Stromal cell of bone marrow (primary cell): ENCODE measurements around the gene HEBP1.
"Not testable (repeated sequence)": the region's sequence is repeated elsewhere in the genome, so short reads cannot be mapped to it uniquely, and the experiment has no call there.

Source experiments
- DNase-seq: peaks from one replicate; pipeline ENCODE4 v3.0.0-alpha.2; 2012; ENCODE audit warnings: low read depth

The HEBP1 gene

GRCh38 chr12:12999959-13000615 lies at the start of gene HEBP1:
Gene HEBP1 (minus strand): TSS chr12:13000265. CDS start chr12:13000114, 151 bp downstream.
- DNase-seq = peak; percentile 76

- DNase-seq = peak; percentile 24
These were observed 49.8 kb upstream of the HEBP1 start for GRCh38 chr12:13049816-13050215.

GRCh38 chr12:13046964-13047363 lies 46.9 kb upstream of the HEBP1 start:
- no peak for DNase-seq

- DNase-seq = no peak
These were observed 45.8 kb upstream of the HEBP1 start for GRCh38 chr12:13045816-13046215.

- no peak for DNase-seq
These were observed 44.8 kb upstream of the HEBP1 start for GRCh38 chr12:13044906-13045299.

- DNase-seq = peak; percentile 40
These were observed 44.2 kb upstream of the HEBP1 start, which contains the start of gene FAM234B for GRCh38 chr12:13044002-13044905. Gene FAM234B (plus strand): TSS chr12:13044381. CDS start chr12:13044404, 23 bp downstream.

- DNase-seq = no peak
These were observed 42.7 kb upstream of the HEBP1 start for GRCh38 chr12:13042666-13043230.

GRCh38 chr12:13041224-13041623 lies 41.2 kb upstream of the HEBP1 start:
- no peak for DNase-seq

- DNase-seq = no peak
These were observed 39.4 kb upstream of the HEBP1 start for GRCh38 chr12:13039328-13039956.

GRCh38 chr12:13038491-13039161 lies 38.6 kb upstream of the HEBP1 start:
- peak; percentile 87 for DNase-seq

GRCh38 chr12:13036881-13037280 lies 36.8 kb upstream of the HEBP1 start:
- DNase-seq = no peak

- DNase-seq = not testable (repeated sequence)
These were observed 35.3 kb upstream of the HEBP1 start for GRCh38 chr12:13035335-13035734.

GRCh38 chr12:13033476-13033875 lies 33.4 kb upstream of the HEBP1 start:
- DNase-seq = peak; percentile 64

- no peak for DNase-seq
These were observed 32.1 kb upstream of the HEBP1 start for GRCh38 chr12:13032164-13032563.

GRCh38 chr12:13030541-13031291 lies 30.7 kb upstream of the HEBP1 start:
- DNase-seq = no peak

- no peak for DNase-seq
These were observed 28.9 kb upstream of the HEBP1 start for GRCh38 chr12:13028825-13029570.

GRCh38 chr12:13027508-13027907 lies 27.4 kb upstream of the HEBP1 start:
- DNase-seq = no peak

- DNase-seq = no peak
These were observed 27.0 kb upstream of the HEBP1 start for GRCh38 chr12:13027032-13027431.

- no peak for DNase-seq
These were observed 26.2 kb upstream of the HEBP1 start for GRCh38 chr12:13026286-13026685.

- DNase-seq = no peak
These were observed 24.5 kb upstream of the HEBP1 start for GRCh38 chr12:13024531-13024916.
